ENCODE measurements around the gene TGFA.

Gene TGFA

GRCh38 chr2:70523996-70524965 lies 29.3 kb downstream of the TGFA start:
- TF ChIP-seq, protein P1, sequence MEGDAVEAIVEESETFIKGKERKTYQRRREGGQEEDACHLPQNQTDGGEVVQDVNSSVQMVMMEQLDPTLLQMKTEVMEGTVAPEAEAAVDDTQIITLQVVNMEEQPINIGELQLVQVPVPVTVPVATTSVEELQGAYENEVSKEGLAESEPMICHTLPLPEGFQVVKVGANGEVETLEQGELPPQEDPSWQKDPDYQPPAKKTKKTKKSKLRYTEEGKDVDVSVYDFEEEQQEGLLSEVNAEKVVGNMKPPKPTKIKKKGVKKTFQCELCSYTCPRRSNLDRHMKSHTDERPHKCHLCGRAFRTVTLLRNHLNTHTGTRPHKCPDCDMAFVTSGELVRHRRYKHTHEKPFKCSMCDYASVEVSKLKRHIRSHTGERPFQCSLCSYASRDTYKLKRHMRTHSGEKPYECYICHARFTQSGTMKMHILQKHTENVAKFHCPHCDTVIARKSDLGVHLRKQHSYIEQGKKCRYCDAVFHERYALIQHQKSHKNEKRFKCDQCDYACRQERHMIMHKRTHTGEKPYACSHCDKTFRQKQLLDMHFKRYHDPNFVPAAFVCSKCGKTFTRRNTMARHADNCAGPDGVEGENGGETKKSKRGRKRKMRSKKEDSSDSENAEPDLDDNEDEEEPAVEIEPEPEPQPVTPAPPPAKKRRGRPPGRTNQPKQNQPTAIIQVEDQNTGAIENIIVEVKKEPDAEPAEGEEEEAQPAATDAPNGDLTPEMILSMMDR (IDR thresholded peaks at IDR 0.05): no peak

DNA sequence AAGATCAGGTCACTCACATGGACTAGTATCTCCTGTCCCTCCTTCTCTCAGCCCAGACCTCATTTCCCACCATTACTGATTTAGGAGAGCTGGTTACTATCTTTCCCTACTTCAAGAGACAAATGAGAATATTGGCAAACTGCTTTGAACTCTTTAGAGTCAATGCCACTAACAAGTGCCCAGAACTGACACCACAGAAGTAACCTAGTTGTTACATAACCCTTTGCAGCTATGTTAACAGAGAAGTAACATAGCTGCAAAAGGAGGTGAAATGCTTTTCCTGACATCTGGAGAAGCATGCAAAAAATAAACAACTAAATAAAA lies 30.0 kb downstream of the TGFA start:
- TF ChIP-seq, protein P1 (IDR thresholded peaks at IDR 0.05): no peak

GRCh38 chr2:70522627-70523026 lies 31.0 kb downstream of the TGFA start:
- TF ChIP-seq, protein P1 (IDR thresholded peaks at IDR 0.05): no peak

- TF ChIP-seq, protein P1 (IDR thresholded peaks at IDR 0.05): no peak
Measured at GRCh38 chr2:70520825-70521224, 32.8 kb downstream of the TGFA start.

DNA sequence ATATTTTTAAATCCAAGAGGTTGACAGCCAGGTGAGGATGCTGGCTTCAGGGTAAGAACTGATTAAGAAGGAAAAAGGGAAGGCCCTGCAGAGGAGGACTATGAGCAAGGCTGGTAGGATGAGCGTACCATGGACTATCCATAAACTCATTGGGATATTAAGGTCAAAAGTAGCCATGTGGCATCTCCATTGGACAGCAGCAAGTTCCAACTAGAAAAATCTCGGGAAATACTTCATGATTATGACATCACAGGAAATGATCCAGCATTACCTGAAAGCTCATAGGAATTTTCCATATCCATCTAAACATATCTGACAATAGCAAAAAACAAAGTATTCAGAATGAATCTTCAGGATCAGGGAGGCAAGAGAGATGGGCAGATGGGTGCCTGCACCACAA lies 34.2 kb downstream of the TGFA start:
- TF ChIP-seq, protein P1 (IDR thresholded peaks at IDR 0.05): no peak

- TF ChIP-seq, protein P1 (IDR thresholded peaks at IDR 0.05): no peak
Measured at GRCh38 chr2:70518557-70518956, 35.1 kb downstream of the TGFA start.

DNA sequence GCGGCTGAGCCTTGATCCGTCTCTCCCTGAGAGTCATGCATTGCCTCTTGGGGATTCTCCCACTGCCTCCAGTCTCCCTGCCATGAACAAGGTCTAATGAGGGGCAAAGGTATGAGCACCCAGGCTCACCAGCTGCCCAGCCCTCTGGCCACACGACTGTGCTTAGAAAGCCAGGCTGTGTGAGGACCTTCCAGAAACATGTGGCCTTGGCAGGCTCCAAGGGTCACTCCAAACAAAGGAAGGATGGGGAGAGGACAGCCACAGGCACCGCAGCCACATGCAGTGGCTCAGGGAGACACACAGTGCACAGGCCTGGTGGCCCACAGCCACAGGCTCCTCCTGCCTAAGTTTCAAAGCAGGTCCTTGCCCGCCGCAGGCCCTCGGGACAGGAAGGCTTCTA lies 35.8 kb downstream of the TGFA start:
- TF ChIP-seq, protein P1 (IDR thresholded peaks at IDR 0.05): no peak
